GM18499 (cell line): ENCODE results near the gene CLTRN.
"Not testable (repeated sequence)": the region's sequence is repeated elsewhere in the genome, so short reads cannot be mapped to it uniquely, and the experiment has no call there.

Source experiments
- ATAC-seq: cut with Tn5 transposase; IDR thresholded peaks from one replicate; pipeline ENCODE4 v1.9.1; 2021; ENCODE audit warnings: moderate number of reproducible peaks; ENCODE audit not compliant: insufficient read depth, unreplicated experiment

The CLTRN gene, protein sequence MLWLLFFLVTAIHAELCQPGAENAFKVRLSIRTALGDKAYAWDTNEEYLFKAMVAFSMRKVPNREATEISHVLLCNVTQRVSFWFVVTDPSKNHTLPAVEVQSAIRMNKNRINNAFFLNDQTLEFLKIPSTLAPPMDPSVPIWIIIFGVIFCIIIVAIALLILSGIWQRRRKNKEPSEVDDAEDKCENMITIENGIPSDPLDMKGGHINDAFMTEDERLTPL

GRCh38 chrX:15664487-15665444 is at the start of gene CLTRN:
TSS of gene CLTRN (minus strand) at chrX:15664805. CDS start at chrX:15664775, 30 bp downstream.
- ATAC-seq: no peak

- ATAC-seq: not testable (repeated sequence)
Measured at GRCh38 chrX:15704273-15704672, 39.7 kb upstream of the CLTRN start.

GRCh38 chrX:15703809-15704208 is 39.2 kb upstream of the CLTRN start:
- not testable (repeated sequence) for ATAC-seq

GRCh38 chrX:15702488-15703371 is 38.1 kb upstream of the CLTRN start:
- ATAC-seq: no peak

GRCh38 chrX:15696516-15696915 is 31.9 kb upstream of the CLTRN start:
- ATAC-seq: no peak

DNA sequence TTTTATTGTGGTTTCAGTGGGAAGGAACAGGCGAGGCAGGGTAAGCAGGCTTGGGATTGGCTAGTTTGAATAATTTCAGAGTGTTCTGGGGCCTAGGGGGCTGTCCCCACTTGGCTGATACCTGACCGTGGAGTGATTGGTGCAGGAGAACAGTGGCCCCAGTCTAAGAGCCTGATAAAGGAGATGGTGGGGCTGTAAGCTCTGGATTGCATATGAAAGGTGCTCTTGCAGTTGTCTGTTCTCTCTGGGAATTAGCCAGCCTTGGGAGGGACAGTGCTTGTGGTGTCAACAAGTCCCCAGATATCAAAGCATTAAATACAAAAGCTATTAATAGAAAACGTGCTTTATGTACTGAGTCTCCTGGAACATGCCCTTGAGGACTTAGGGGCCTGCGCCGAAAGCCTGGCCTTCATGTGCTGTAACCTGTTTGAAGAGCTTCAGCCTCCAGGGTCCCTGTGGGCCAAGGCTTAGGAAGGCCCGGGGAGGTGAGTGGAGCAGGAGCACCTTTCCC is 30.4 kb upstream of the CLTRN start:
- no peak for ATAC-seq

- ATAC-seq: no peak
Measured at GRCh38 chrX:15686818-15687685, 22.4 kb upstream of the CLTRN start.

DNA sequence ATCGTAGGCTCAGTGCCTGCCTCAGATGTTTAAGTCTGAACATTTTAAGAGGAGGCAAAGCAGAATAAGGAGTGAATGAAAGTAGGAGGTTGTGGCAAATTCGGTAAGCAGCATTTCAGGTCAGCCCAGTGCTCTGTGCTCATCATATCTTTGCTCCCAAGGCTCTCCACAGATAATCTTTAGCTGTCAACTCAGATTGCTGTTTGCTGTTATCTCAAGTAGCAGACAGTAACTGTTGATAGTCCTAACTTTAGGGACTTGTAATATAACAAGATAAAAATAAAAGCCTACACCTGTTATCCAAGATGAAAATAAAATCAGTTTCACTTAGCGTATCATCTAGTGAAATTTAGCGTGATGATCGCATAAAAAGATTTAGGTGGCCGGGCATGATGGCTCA is 18.6 kb upstream of the CLTRN start:
- no peak for ATAC-seq

DNA sequence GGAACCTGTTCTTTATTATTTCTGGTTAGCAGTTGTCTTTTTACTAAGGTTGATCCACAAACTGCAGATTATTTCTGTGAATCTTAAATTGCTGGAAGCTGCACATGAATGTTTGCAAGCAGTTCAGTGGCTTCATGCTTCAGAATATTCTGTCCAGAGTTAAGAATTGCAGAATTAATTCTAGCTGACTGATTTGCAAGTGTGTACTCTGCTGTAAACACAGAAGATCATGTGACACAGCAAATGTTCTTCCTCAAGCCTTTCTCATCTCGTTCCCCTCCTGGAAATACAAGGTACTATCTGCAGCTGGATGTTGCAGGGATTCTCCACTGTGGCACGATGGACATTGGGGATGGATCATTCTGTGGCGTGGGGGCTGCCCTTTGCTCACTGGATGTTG is 16.8 kb upstream of the CLTRN start:
- ATAC-seq: no peak

GRCh38 chrX:15680401-15680800 is 15.8 kb upstream of the CLTRN start:
- ATAC-seq: no peak

- ATAC-seq: no peak
Measured at GRCh38 chrX:15679246-15679645, 14.6 kb upstream of the CLTRN start.

DNA sequence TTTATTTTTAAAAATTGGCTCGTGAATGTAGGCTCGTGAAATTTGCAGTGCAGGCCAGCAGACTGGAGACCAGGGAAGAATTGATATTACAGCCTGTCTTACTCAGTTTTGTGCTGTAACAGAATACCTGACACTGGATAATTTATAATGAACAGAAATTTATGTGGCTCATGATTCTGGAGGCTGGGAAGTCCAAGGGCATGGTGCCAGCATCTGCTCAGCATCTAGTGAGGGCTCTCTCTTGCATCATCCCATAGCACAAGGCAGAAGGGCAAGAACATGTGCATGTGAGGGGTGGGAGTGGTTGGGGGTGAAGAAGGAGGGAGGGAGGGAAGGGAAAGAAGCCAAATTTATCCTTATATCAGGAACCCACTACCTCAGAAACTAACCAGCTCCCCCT is 13.7 kb upstream of the CLTRN start:
- no peak for ATAC-seq

GRCh38 chrX:15676886-15677285 is 12.3 kb upstream of the CLTRN start:
- no peak for ATAC-seq

DNA sequence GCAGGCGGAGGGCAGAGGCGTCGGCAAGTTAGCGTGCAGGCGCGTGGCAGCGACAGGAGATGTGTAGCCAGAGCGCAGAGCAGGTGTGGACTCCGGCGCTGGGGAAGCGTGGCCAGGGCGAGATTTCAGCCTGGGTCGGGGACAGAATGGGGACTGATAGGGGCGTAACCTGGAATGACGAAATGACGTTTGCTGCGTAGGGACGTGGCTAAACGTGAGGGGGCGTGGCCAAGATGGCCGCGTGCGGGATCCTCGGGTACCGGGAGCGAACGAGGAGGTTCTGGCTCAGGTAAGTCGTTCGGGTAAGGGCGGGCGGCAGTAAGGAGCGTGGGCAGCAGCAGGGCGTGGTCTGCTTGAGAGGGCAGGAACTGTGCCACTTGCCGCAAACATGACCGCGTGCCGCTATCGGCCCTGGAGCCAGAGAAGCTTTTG is 10.9 kb upstream of the CLTRN start:
- ATAC-seq: peak; percentile 60

GRCh38 chrX:15674841-15675489 is 10.4 kb upstream of the CLTRN start:
- ATAC-seq: peak; percentile 69

DNA sequence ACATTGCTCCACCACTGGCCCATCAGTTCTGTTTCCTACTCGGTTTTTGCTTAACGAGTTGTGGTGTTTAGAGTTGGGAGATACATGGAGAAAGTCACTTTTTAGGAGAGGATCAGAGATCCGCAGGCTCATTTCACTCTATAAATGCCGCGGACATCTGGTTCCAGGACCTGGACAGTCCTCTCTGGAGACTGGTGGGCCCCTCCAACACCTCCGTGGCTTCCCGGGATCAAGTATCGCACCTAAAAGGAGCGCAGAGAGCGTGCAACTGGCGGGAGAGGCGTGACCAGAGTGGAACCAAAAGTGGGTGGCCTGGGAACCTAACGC is 9.9 kb upstream of the CLTRN start:
- no peak for ATAC-seq

DNA sequence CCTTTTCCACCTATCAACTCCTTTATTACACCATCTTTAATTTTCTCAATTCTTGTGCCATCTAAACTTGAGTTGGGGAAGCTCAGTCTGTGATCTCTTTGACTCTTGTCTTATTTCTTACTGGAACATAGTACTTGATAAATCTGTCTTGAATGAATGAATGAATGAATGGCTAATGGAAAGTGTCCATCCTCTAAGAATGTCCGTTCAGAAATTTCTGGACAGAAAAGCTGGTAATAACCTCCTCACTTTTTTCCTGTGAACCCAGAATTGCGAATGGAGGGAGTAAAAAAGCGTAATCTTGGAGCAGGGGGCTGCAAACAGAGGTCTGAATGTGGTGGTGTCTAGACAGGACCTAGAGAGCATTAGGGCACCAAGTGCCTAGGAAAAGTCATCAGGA is 9.4 kb upstream of the CLTRN start:
- ATAC-seq: no peak

GRCh38 chrX:15672881-15673280 is 8.3 kb upstream of the CLTRN start:
- ATAC-seq: no peak

GRCh38 chrX:15663439-15663838 is 1.2 kb downstream of the CLTRN start:
- no peak for ATAC-seq
